ENCODE results near the gene GFRAL. TPM values are rescaled to one million over a fixed set of nuclear protein-coding genes. Genes with fewer than 3 reads are reported as not detected.

Gene GFRAL
- total RNA-seq, 3 donors from 2014 or later (not counting 1 experiment from before 2014, with no cell fraction given): not detected

GRCh38 chr6:55433446-55434130 is 106.3 kb downstream of the GFRAL start:
- Histone ChIP-seq H3K27ac (ENCODE audit: low read length) (no peak overlapping the region), H3K9me3 (ENCODE audit: control insufficient read depth, insufficient read depth, low read length) (no peaks in the 10 kb centered on the region), H3K36me3 (ENCODE audit: control insufficient read depth, insufficient read depth, low read length) (no peaks in the 10 kb centered on the region), H3K4me1 (ENCODE audit: control insufficient read depth, insufficient read depth, low read length) (no peaks in the 10 kb centered on the region), H3K4me3 (ENCODE audit: low read length) (no peak overlapping the region), H3K27me3 (ENCODE audit: control insufficient read depth, insufficient read depth, low read length) (no peaks in the 10 kb centered on the region)
- DNase-seq: no peak
- WGBS (ENCODE audit: insufficient coverage): 52% methylated on average over 2 of the region's 2 CpGs
- Mint-ChIP-seq H3K9me3 (peaks cover 6 to 8% of the 10 kb centered on the region in 2 donors), H3K36me3 (no peaks in the 10 kb centered on the region), H3K4me3 (no peak overlapping the region), H3K27me3 (ENCODE audit: low read depth in 2 of 2) (no peaks in the 10 kb centered on the region), H3K4me1 (no peaks in the 10 kb centered on the region), H3K27ac (no peak overlapping the region)
- intact Hi-C loops (cut with micrococcal nuclease): no loop called here
- no peak for TF ChIP-seq CTCF (IDR thresholded peaks at IDR 0.05)
- ATAC-seq: no peak

- H3K4me3 Mint-ChIP-seq: no peak overlapping the region
- intact Hi-C loops (cut with micrococcal nuclease): no loop called here
These were observed 109.9 kb downstream of the GFRAL start for GRCh38 chr6:55437141-55437540.

GRCh38 chr6:55438203-55438602 is 110.9 kb downstream of the GFRAL start:
- H3K9me3 Mint-ChIP-seq: peaks cover 3 to 6% of the 10 kb centered on the region in 2 donors
- no peak for DNase-seq
- no peak overlapping the region for H3K4me3 Mint-ChIP-seq
- no peak for ATAC-seq
- H3K27ac ChIP-seq (ENCODE audit: low read length): no peak overlapping the region
- no peak overlapping the region for H3K27ac Mint-ChIP-seq
- no peaks in the 10 kb centered on the region for H3K4me1 ChIP-seq (ENCODE audit: control insufficient read depth, insufficient read depth, low read length)
- TF ChIP-seq CTCF (IDR thresholded peaks at IDR 0.05): no peak
- intact Hi-C loops (cut with micrococcal nuclease): no loop called here
- H3K27me3 Mint-ChIP-seq (ENCODE audit: low read depth in 2 of 2): no peaks in the 10 kb centered on the region
- no peaks in the 10 kb centered on the region for H3K27me3 ChIP-seq (ENCODE audit: control insufficient read depth, insufficient read depth, low read length)
- no peaks in the 10 kb centered on the region for H3K36me3 Mint-ChIP-seq
- H3K4me1 Mint-ChIP-seq: no peaks in the 10 kb centered on the region
- WGBS (ENCODE audit: insufficient coverage): 84% methylated on average over 2 of the region's 3 CpGs
- H3K36me3 ChIP-seq (ENCODE audit: control insufficient read depth, insufficient read depth, low read length): no peaks in the 10 kb centered on the region
- no peak overlapping the region for H3K4me3 ChIP-seq (ENCODE audit: low read length)
- H3K9me3 ChIP-seq (ENCODE audit: control insufficient read depth, insufficient read depth, low read length): no peaks in the 10 kb centered on the region

More at GRCh38 chr6:55437141-55437540, 109.9 kb downstream of the GFRAL start:
- H3K27ac Mint-ChIP-seq: no peak overlapping the region
- Histone ChIP-seq H3K27me3 (ENCODE audit: control insufficient read depth, insufficient read depth, low read length) (no peaks in the 10 kb centered on the region), H3K4me3 (ENCODE audit: low read length) (no peak overlapping the region), H3K27ac (ENCODE audit: low read length) (no peak overlapping the region), H3K4me1 (ENCODE audit: control insufficient read depth, insufficient read depth, low read length) (no peaks in the 10 kb centered on the region), H3K36me3 (ENCODE audit: control insufficient read depth, insufficient read depth, low read length) (no peaks in the 10 kb centered on the region), H3K9me3 (ENCODE audit: control insufficient read depth, insufficient read depth, low read length) (no peaks in the 10 kb centered on the region)
- no peaks in the 10 kb centered on the region for H3K4me1 Mint-ChIP-seq
- DNase-seq: no peak
- no peak for ATAC-seq
- H3K36me3 Mint-ChIP-seq: no peaks in the 10 kb centered on the region
- peaks cover 3 to 6% of the 10 kb centered on the region in 2 donors for H3K9me3 Mint-ChIP-seq
- no peak for TF ChIP-seq CTCF (IDR thresholded peaks at IDR 0.05)
- WGBS (ENCODE audit: insufficient coverage): 86% methylated on average over 4 of the region's 4 CpGs
- no peaks in the 10 kb centered on the region for H3K27me3 Mint-ChIP-seq (ENCODE audit: low read depth in 2 of 2)
